HL-60/S4 treated with retinoic acid at 250 ng/mL for 4 days and 3 days (cell line): ENCODE measurements around the gene PLEKHG5.
"Not testable (repeated sequence)": the region's sequence is repeated elsewhere in the genome, so short reads cannot be mapped to it uniquely, and the experiment has no call there.

ENCODE experiments used
- in situ Hi-C: fragments of 300-500 bp; cut with MboI; formaldehyde crosslinking; loops from 2 replicates; pipeline ENCODE4 v1.7.0; 2022; ENCODE audit warnings: low sequenced_read_pairs

Gene PLEKHG5

GRCh38 chr1:6464514-6464836, 27.0 kb downstream of the PLEKHG5 start:
- in situ Hi-C loops, result no loop called here

GRCh38 chr1:6463120-6463412, 28.4 kb downstream of the PLEKHG5 start:
- in situ Hi-C loops, result no loop called here

GRCh38 chr1:6462412-6463119, 28.9 kb downstream of the PLEKHG5 start:
- in situ Hi-C loops, result no loop called here

- in situ Hi-C loops, result no loop called here
Measured at GRCh38 chr1:6461538-6462411, 29.7 kb downstream of the PLEKHG5 start.

GRCh38 chr1:6461051-6461530, 30.4 kb downstream of the PLEKHG5 start:
- in situ Hi-C loops, result no loop called here

GRCh38 chr1:6460301-6461050, 31.0 kb downstream of the PLEKHG5 start:
- in situ Hi-C loops, result no loop called here

GRCh38 chr1:6459850-6460265, 31.6 kb downstream of the PLEKHG5 start:
- in situ Hi-C loops, result no loop called here

- in situ Hi-C loops, result no loop called here
Measured at GRCh38 chr1:6456800-6457466, 34.5 kb downstream of the PLEKHG5 start.

- in situ Hi-C loops, result not testable (repeated sequence)
Measured at GRCh38 chr1:6455752-6456520, 35.5 kb downstream of the PLEKHG5 start.

GRCh38 chr1:6454856-6455751, 36.4 kb downstream of the PLEKHG5 start:
- in situ Hi-C loops, result no loop called here

- in situ Hi-C loops, result not testable (repeated sequence)
Measured at GRCh38 chr1:6453895-6454855, 37.3 kb downstream of the PLEKHG5 start.

- in situ Hi-C loops, result no loop called here
Measured at GRCh38 chr1:6450943-6451373, 40.5 kb downstream of the PLEKHG5 start.

- in situ Hi-C loops, result not testable (repeated sequence)
Measured at GRCh38 chr1:6450486-6450885, 41.0 kb downstream of the PLEKHG5 start.

GRCh38 chr1:6450005-6450450, 41.4 kb downstream of the PLEKHG5 start:
- in situ Hi-C loops, result no loop called here

- in situ Hi-C loops, result no loop called here
Measured at GRCh38 chr1:6448749-6449631, 42.5 kb downstream of the PLEKHG5 start.

GRCh38 chr1:6447818-6448748, 43.4 kb downstream of the PLEKHG5 start:
- in situ Hi-C loops, result no loop called here
